EH (cell line): ENCODE data around the gene ADGRG4.
"Not testable (repeated sequence)": the region's sequence is repeated elsewhere in the genome, so short reads cannot be mapped to it uniquely, and the experiment has no call there.

Source experiments
- DNase-seq: peaks from one replicate; pipeline ENCODE4 v3.0.0-alpha.2; 2015; ENCODE audit warnings: low read depth

Gene ADGRG4

DNA sequence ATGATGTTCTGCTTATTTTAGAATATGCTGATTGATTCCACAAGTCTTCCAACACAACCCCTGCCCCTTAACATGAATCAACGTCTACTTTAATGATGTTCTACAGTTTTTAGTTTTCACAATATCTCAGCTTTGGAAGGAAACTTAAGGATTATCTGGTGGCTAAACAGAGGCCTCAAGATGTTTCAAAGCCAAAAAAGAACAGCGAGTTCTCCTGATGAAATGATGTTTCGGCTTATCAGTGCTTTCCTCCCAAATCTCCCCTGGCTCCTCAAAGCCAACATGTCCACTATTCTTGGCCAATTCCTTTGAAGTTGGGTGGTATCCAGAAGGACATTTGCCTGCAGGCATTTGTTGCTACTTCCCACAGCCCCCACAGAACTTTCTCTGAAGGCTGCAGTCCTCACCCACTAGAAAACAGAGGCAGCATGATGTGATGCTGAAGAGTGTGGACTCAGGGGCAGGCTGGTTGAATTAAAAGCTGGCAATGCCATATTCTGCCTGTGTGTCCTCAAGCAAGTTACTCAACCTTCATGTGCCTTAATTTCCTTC is 87.3 kb downstream of the ADGRG4 start:
- DNase-seq, result no peak

- no peak for DNase-seq
Measured at GRCh38 chrX:136390921-136391320, 90.2 kb downstream of the ADGRG4 start.

- peak; percentile 7 for DNase-seq
Measured at GRCh38 chrX:136395271-136395670, 94.5 kb downstream of the ADGRG4 start.

DNA sequence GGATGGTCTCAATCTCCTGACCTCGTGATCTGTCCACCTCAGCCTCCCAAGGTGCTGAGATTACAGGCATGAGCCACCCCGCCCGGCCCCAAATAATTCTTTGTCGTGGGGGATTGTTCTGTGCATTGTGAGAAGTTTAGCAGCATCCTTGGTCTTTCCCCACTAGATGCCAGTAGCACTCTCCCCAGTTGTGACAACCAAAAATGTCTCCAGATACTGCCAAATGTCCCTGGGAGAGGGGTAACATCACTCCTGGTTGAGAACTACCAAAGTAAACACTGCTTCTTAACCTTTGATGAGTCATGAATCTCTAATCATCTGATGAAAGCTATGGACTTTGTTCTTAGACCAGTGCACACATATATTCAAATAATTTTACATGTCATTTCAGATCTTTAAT is 96.2 kb downstream of the ADGRG4 start:
- DNase-seq, result peak; percentile 0

- DNase-seq, result no peak
Measured at GRCh38 chrX:136405126-136405525, 104.4 kb downstream of the ADGRG4 start.

- DNase-seq, result no peak
Measured at GRCh38 chrX:136417806-136418205, 117.0 kb downstream of the ADGRG4 start.

DNA sequence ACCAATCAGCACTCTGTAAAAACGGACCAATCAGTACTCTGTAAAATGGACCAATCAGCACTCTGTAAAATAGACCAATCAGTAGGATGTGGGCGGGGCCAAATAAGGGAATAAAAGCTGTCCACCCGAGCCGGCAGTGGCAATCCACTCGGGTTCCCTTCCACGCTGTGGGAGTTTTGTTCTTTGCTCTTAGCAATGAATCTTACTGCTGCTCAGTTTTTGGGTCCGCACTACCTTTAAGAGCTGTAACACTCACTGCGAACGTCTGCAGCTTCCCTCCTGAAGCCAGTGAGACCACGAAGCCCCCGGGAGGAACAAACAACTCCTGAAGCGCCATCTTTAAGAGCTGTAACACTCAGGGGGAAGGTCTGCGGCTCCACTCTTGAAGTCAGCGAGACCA is 120.6 kb downstream of the ADGRG4 start:
- DNase-seq, result no peak

DNA sequence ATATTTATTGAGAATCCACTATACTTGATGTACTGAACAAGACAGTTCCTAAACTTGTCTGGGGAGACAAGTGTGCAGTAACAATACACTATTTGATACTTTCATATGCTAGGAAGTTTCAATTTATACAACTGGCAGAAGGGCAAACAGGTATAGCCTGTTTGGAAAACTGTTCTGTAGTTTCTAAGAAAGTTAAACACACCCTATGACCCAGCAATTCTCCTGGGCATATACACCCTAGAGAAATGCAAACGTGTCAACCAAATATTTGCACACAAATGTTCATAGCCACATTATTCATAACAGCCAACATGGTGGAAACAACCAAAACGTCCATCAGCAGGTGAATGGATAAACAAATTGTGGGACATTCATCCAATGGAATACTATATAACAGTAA is 123.0 kb downstream of the ADGRG4 start:
- no peak for DNase-seq

DNA sequence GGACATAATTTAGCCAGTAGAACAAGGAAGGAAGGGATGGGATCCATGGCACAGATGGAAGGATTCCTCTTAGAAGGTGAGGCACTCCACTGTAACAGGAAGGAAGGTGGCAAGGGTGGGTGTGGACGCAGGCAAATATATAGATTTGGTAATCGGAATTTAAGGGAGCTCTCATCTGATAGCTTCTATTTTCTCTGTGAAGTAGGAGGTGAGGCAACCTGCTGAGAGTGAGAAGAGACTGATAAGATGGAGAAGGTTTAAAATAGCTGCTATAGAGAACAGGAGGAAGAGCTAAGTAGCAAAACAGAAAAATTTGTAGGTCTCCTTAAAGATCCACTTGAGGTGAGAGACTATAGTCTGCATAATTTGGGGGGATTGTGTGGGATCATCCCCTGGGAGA is 125.2 kb downstream of the ADGRG4 start:
- no peak for DNase-seq

DNA sequence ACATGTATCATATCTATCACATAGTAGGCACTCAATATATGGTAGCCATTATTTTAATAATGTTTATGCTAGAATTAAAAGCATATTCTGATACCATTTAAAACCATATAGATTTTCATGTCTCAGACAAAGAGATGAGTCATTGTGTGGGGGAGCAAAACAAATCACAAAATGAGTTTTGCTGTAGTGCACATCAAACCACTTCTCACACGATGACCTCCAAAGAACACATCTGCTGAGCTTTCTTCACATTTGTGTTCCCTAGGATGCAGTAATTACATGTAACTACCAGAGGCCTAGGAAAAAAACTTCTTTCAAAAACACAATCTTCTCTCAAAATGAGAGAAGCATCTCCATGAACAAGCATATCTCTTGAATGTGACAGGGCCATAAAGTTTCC is 130.9 kb downstream of the ADGRG4 start:
- DNase-seq, result no peak

GRCh38 chrX:136437774-136438173 is 137.0 kb downstream of the ADGRG4 start:
- no peak for DNase-seq

GRCh38 chrX:136438192-136438591 is 137.4 kb downstream of the ADGRG4 start:
- no peak for DNase-seq

DNA sequence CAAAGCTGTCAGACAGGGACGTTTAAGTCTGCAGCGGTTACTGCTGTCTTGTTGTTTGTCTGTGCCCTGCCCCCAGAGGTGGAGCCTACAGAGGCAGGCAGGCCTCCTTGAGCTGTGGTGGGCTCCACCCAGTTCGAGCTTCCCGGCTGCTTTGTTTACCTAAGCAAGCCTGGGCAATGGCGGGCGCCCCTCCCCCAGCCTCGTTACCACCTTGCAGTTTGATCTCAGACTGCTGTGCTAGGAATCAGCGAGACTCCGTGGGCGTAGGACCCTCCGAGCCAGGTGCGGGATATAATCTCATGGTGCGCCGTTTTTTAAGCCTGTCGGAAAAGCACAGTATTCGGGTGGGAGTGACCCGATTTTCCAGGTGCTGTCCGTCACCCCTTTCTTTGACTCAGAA is 144.9 kb downstream of the ADGRG4 start:
- not testable (repeated sequence) for DNase-seq

GRCh38 chrX:136446208-136446607 is 145.4 kb downstream of the ADGRG4 start:
- DNase-seq, result no peak

DNA sequence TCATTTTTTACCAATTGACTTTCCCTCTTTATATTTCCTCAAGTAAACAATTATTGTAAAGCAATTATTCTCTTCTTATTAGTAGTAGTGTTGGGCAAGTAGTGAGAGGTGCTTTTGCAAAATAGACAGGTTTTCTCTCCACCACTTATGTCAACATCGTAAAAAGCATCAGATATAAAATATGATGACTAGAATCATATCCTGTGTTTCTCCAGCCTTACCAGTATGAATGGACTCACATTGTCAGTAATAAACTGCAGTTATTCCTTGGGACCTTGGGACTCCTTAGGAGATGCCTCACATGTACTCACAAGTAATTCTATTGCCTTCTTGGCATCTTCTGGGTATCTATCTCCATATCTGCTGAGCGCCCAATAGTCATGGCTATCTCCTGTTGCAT is 146.5 kb downstream of the ADGRG4 start:
- no peak for DNase-seq

- no peak for DNase-seq
Measured at GRCh38 chrX:136447968-136448367, 147.2 kb downstream of the ADGRG4 start.

DNA sequence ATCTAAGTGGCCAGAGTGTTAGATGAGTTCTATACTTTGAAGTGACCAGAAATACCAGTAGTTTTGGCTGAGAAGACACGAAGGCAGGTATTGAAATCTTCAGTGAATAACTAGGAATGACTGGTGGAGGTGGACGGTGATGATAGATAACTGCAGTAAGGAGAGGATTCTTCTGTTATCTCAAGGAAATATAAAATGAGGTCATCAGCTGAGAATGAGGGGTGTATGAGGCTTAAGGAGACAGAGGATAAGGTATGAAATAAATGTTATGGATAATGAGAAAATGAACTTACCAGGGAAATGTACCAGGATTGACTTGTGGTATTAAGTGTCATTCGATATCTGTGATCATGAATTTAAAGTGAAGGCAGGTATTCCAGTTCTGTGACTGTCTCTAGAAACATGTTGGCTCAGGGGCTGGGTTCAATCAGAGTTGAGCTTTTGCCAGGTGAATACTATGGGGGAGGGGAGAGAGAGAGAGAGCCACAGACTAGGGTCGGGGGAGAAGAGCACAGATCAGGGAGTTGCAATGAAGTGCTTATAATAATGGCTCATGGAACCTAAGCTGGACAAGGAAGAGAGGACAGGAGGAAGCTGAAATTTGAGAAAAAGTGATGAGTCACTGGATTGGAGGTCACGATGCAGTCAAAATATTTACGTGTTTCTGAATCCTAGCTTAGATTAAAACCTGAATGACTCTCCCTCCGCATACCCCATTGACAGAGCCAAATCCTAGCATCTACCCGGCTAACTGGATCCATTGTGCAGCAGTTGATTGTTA is 149.5 kb downstream of the ADGRG4 start:
- DNase-seq, result no peak

DNA sequence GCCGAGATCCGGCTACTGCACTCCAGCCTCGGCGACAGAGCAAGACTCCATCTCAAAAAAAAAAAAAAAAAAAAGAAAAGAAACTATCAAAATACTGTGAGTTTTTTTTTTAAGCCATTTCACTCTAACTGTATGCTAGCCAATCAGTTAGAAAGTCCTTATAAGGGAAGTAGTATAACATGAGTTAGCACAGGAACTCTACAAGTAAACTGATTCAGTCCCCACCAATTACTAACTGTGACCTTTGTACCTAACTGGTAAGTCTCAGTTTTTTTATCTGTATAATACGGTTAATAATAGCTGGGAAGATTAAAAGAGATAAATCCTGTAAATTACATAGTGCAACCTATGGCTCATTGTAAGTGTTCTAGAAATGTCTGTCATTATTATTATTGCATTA is 151.9 kb downstream of the ADGRG4 start:
- DNase-seq, result no peak

DNA sequence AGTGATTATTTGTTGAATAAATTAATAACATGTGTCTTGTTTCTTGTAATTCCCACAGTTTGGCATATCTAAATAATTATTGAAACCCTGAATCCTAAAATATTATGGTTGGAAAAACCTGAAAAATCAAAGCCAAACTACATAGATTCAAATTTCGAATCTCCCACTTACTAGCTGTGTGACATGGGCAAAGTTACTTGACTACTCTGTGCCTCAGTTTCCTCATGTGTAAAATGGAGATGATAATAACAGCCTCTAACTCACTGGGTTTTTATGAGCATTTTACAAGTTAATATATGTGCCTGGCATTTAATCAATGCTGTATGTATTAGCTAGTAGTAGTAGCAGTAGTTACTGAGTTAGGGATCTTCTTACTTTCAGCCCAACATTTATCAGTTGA is 152.4 kb downstream of the ADGRG4 start:
- no peak for DNase-seq

DNA sequence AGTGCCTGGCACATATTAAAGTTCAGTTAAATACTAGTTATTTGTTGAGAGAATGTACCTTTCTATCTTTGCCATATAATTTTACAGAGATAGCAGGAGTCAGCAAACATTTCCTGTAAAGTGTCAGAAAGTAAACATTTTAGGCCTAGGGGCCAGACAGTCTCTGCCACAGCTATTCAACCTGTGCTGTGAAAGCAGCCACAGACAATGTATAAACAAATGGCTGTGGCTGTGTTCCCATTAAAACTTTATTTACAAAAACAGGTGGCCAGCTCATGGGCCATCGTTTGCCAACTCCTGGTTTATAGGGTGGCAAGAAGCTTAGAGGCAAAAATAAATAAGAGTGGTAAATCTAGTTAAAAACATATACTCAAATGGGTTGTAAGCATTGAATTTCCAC is 153.0 kb downstream of the ADGRG4 start:
- no peak for DNase-seq

GRCh38 chrX:136456133-136456532 is 155.4 kb downstream of the ADGRG4 start:
- DNase-seq, result no peak

- no peak for DNase-seq
Measured at GRCh38 chrX:136457303-136457917, 156.6 kb downstream of the ADGRG4 start.

DNA sequence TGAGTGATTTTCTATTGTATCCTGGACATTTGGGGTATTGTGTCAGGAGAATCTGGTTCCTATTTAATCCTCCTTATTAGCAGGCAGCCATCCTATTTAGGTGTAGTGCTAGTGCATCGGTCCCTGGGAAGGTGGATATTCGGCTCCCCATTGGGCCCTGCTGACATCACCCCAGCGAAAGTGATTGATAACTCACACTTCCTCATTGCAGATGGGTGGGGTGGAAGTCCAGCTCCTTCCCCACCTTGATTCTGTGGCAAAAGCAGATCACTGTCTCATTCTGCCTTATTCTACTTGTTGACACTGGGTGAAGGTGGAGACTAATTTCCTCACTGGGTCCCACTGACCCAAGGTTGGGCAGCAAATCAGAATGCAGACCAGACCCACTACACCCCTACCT is 163.8 kb downstream of the ADGRG4 start:
- DNase-seq, result no peak
